CD4-positive, alpha-beta T cell treated with Interferon gamma for 1 hour (primary cell): ENCODE data around the gene CD1E.
"Not testable (repeated sequence)": the region's sequence is repeated elsewhere in the genome, so short reads cannot be mapped to it uniquely, and the experiment has no call there.

Experiments
- DNase-seq: peaks from one replicate; pipeline ENCODE4 v3.0.0-alpha.2; 2020

CD1E gene

DNA sequence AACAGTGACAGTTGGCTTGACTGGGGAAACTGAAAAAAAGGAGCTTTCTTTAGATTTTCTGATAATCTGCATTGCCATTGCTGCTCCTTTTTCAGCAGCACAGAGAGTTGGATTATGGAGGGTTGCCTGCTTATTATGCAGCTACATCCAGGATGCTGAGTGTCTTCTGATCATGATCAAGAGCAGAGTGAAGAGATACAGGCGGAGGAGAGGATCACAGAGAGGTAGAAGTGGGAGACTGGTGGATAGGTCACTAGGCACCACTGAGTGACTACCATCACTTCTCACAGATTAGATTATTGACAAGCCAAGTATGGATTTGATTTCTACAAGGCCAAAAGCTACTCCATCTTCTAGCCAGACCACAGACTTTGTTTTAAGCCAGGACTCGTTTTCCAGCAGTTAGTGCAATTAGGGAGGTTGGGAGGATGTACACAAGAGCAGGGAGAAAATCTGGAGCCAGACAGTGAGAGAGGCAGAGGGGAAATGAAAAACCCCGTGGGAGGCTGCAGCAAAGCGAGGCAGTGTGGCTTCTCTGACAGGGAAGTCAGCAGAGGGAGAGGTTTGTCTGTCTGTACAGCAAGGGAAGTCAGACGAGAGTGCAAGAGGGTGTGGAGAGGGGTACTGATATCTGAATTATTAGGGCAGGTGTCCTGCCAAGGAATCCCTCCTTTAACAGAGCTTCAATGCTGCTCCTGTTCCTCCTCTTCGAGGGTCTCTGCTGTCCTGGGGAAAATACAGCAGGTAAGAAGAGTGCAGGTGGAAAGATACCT is at the start of gene CD1E:
Gene CD1E, plus strand, starts transcription at position 592 of the 773 bp plus-strand sequence. Its CDS starts 95 bp downstream, at position 687.
- no peak for DNase-seq

DNA sequence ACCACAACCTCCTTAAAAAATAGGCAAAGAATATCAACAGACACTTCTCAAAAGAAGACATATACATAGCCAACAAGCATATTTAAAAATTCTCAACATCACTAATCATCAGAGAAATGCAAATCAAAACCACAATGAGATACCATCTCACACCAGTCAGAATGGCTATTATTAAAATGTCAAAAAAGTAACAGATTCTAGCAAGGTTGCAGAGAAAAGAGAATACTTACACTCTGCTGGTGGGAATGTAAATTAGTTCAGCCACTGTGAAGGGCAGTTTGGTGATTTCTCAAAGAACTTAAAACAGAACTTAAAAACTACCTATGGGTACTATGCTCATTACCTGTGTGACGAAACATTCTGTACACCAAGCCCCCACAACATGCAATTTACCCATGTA is 43.1 kb upstream of the CD1E start:
- DNase-seq: no peak

DNA sequence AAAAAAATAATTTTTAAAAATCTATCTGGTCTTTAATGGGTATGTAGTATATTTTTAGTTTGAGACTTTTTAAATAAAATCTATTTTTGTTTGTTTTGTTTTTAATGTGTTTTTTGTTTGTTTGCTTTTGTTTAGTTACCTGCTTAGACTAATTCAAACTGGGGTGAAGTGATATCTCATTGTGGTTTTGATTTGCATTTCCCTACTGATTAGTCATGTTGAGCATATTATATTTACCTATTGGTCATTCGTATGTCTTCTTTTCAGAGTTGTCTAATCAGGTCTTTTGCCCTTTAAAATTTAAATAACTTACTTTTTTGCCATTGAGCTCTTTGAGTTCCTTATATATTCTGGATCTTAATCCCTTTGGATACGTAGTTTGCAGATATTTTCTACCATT is 42.6 kb upstream of the CD1E start:
- no peak for DNase-seq

DNA sequence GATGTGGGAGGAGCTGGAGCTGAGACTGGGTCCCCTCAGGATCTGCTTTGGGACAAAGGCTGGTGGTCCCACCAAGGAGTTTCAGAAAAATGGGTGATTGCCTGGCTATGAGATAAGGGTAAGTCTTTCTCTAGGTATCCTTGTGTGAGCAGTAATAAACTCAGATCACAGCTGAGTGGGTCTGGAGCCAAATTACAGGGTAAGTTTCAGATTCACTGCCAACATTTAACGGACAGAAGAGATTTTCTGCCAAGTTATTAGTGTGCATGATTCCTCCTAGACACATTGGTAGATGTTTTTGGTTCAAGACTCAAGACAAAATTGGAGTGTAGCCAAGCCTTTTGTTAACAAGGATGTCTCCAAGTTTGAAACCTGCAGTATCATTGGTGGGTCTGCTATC is 29.8 kb upstream of the CD1E start:
- no peak for DNase-seq

DNA sequence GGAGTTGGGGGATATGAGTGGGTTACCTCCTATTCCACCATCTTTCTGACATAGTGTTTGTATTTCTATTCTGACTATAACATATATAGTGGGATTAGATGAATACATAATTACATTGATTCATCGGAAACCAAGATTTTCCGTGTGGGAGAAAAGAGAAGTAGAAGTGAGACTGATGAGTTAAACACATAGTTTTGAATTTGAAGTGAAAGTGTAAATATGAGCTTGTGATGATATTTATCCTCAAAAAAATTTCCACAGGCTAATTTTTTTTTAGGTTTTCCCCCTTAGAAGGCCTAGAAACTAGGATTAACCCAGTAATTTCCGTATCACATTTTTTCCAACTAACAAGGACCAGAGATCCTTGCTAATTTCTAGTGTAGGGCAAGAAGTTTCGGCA is 29.3 kb upstream of the CD1E start:
- no peak for DNase-seq

DNA sequence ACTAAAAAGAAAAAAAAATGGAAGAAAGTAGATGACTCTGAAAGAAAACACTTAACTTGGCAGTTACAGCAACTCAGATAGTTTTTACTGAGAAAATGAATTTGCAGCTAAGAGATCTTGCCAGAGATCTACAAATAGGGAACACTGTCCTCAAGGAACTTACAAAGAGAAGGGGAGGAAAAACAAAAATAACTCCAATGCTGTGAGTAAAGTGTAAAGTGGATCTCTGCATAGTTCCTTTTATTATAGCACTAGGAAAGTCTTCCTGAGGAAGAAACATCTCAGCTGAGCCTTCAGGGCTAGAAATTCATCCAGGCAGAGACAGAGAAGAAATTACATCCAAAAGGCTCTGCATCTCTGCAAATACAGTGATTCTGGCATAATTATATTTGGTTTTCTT is 26.2 kb upstream of the CD1E start:
- DNase-seq: no peak

DNA sequence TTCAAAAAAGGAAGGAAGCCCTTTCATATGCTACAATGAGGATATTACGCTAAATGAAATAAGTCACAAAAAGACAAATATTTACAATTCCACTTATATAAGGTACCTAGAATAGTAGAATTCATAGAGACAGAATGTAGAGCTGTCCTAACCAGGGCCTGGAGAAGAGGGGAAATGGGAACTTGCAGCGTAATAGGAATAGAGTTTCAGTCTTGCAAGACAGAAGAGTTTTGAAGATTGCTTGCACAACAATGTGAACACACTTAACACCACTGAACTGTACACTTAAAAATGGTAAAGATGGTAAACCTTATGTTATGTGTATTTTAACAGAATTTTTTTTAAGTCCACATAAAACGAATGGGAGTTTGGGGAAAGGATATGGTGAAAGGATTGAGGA is 25.3 kb upstream of the CD1E start:
- no peak for DNase-seq

DNA sequence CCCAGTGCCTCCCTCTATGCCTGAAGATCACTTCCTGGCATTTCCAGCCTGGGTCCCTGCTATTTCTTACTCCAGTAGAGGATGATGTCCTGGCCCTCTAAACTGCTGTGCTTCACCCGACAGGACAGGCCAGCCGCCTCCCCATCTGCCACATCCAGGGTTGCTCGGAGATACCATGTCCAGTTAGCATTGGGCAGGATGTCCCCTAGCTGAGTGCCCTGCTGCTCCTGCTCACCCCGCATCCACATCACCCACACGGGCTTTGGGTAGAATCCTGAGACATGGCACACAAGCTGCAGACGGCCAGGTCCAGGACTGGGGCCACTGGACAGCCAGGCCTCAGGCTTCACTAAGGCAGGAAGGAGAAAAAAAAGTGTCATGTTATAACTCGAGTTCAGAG is 24.4 kb upstream of the CD1E start:
- DNase-seq: no peak

DNA sequence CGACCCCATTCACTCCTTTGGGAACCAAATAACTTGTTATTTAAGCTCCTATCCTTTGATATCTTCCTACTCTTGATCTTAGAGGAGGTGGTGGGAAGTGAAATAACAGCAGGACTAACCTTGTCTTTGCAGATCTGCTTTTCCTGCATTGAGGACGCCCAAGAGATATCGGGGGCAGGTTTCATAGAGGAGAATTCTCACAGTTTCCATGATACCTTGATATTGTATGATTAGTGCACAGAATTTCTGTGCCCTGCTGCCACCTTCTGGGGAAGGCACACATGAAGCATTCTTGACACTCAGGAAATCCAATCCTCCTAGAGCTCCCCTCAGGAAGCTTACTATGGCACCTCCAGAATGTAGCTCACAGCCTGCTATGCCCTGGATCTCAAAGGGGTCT is 24.0 kb upstream of the CD1E start:
- peak; percentile 11 for DNase-seq

DNA sequence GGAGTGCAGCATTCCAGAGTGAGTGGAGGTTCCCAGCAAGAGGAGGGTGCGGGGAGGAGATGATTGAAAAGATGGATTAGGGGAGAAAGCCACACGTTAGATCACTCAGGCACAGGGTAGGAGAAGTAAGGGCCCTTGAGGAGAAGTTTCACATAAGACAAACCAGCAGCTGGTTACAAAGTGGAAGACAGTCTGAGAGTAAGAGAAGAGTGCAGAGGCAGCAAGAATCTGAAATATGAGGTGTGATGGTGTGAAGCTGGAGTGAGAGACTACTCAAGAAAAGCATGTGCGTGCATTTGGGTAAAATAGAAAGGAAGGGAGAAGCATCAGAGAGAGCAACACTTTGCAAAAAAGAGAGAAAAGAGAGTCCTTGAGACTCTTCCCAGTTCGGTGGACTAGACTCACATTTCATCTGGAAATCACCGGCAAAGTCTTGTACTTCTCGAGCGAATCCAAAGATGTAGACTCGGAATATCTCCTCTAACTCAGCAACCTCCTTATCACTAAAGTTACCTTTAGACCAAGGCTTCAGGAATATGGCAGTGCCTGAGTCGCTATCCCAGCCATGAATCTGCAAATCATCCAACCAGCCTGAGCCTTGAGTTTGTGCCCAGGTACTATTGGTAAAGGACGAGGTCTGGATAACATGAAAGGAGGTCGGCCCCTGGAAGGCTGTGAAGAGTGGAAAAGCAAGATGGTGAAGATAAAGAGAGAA is 23.1 kb upstream of the CD1E start:
- DNase-seq: no peak

DNA sequence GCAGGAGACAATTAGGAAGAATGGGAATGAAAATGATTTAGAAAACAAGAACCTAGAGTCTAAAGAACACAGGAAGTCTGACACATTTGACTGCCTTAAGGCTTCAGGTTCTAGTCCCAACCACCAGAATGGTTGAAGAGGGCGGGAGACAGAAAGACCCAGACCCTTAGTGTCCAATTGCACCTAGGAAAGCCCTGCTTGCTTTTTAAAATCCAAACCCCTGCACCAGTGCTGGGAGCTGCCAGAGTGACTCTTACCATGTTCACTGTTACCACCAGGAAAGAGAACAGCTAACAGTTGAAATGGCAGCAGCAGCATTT is 22.6 kb upstream of the CD1E start:
- DNase-seq: no peak

DNA sequence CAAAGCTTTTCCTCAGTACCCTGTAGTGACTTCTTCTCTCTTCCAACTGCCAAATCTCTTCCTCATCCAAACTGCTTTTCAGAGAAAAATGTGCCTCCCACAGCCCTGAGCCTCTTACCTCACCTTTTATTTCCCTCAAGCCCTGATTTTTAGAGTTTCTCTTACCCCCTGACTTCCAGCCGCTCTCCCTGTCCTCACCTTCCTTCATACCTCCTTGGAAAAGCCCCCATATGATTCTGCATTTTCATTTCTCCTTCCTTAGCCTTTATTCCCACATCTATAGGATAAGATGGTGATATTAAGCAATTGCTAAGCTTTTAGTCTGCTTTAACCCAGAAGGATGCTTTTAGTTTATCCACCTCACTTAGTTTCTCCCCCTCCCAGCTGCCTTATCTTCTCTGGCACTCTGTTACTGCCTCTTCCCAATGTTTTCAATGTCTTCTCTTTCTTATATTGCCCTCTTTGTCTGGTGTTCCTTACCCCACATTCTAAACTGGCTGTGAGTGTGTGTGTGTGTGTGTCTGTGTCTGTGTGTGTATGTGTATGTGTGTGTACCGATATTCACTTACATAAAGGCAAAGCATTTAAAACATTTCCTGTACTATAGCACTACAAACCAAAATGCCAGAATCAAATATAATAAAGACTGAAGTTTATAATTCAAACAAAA is 22.1 kb upstream of the CD1E start, which contains the start of gene CD1B:
Gene CD1B, minus strand, starts transcription at position 51 of the 670 bp plus-strand sequence. CDS start 108 bp downstream, outside the sequence.
- no peak for DNase-seq

DNA sequence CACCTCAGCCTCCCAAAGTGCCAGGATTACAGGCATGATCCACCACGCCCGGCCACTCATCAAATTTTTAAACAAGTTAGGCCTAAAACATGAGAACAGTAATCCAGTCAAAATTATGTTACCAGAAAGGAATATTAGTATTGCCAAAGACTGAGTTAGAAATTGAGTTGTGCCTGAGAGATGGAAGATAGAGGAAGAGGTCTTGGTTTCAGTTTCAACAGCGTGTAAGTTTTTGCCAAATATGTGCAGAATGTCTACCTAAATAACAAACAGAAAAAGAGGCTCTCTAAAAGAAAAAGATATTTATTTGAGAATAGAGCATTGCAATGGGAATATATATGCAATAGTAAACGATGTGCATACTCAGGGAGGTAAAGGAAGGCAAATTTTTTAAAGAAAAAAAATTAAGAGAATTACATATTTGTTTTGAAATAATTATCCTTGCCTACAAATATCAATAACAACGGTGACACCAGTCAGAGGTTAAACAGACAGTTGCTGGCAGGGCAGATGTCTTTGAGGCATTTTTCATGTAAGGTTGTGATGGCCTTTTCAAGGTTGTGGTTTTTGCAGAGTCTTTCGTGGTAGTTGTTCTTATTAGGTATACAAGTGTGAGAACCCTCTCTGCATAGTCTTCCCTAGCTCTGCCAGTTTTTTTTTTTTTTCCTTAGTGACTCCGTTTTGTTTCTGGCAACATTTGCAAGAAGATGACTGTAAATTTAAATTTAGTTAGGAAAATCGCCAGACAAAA is 20.1 kb upstream of the CD1E start:
- DNase-seq: no peak

DNA sequence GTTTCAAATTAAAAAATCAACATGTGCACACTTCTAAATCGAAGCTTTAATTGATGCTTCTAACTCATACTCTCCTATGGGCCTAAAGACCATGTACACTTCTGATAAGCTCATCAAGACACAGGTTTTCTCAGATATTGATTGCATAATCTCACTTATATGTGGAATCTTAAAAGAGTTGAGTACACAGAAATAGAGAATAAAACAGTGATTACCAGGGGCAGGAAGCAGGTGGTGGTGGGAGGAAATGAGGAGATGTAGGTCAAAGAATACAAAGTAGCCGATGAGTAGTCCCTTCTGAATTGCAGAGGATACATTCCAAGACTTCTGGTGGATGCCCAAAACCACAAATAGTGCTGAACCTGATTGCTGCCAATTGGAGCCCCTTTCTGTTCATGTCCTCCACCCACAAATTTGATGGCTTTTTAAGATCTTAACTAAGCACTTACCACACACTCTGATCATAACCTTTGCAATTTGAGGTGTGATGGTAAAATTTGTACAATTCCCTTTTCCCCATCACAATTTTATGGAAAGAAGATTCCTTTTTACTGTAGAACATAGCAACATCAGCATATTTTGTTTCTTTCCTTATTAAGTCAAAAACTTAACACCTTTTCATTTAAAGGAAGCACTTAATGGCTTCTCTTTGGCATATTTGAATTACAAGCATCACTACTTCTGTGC is 19.0 kb upstream of the CD1E start:
- DNase-seq: no peak

DNA sequence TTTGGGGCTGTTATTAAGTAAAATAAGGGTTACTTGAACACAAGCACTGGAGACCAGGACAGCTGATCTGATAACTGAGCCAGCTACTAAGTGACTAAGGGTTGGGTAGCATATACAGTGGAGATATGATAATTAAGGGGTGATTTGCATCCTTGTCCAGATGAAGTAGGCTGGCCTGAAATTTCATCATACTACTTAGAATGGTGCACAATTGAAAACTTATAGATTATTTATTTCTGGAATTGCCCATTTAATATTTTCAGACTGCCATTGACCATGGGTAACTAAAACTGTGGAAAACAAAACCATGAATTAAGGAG is 18.5 kb upstream of the CD1E start:
- no peak for DNase-seq

DNA sequence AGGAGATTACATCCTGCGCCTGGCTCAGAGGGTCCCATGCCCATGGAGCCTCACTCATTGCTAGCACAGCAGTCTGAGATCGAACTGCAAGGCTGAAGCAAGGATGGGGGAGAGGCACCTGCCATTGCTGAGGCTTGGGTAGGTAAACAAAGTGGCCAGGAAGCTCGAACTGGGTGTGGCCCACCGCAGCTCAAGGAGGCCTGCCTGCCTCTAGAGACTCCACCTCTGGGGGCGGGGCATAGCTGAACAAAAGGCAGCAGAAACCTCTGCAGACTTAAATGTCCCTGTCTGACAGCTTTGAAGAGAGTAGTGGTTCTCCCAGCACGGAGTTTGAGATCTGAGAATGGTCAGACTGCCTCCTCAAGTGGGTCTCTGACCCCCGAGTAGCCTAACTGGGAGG is 17.3 kb upstream of the CD1E start:
- not testable (repeated sequence) for DNase-seq

DNA sequence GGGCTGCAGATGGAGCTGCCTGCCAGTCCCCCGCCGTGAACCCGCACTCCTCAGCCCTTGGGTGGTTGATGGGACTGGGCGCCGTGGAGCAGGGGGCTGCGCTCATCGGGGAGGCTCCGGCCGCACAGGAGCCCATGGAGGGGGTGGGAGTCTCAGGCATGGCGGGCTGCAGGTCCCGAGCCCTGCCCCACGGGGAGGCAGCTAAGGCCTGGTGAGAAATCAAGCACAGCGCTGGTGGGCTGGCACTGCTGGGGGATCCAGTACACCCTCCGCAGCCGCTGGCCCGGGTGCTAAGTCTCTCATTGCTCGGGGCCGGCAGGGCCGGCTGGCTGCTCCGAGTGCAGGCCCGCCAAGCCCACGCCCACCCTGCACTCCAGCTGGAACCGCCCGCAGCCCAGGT is 4.7 kb upstream of the CD1E start:
- not testable (repeated sequence) for DNase-seq

DNA sequence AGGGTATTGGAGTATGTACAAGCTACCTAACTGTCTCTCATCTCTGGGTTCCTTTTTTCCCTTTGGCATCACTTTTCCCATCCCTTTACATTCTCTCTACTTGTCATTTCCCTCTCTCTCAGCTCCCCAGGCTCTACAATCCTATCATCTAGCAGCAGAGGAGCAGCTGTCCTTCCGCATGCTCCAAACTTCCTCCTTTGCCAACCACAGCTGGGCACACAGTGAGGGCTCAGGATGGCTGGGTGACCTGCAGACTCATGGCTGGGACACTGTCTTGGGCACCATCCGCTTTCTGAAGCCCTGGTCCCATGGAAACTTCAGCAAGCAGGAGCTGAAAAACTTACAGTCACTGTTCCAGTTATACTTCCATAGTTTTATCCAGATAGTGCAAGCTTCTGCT is 561 bp downstream of the CD1E start:
- DNase-seq: peak; percentile 7

DNA sequence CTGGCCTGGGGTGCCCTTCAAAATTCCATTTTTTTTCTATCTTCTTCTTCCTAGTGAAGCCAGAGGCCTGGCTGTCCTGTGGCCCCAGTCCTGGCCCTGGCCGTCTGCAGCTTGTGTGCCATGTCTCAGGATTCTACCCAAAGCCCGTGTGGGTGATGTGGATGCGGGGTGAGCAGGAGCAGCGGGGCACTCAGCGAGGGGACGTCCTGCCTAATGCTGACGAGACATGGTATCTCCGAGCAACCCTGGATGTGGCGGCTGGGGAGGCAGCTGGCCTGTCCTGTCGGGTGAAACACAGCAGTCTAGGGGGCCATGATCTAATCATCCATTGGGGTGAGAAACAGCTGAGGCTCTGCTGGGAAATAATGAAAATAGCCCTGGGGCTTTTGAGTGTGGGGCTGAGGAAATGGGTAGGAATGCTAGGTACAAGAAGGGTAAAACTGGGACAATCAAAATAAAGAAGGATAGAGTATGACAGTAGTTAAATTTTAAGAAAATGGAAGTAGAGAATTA is 2.1 kb downstream of the CD1E start:
- no peak for DNase-seq

DNA sequence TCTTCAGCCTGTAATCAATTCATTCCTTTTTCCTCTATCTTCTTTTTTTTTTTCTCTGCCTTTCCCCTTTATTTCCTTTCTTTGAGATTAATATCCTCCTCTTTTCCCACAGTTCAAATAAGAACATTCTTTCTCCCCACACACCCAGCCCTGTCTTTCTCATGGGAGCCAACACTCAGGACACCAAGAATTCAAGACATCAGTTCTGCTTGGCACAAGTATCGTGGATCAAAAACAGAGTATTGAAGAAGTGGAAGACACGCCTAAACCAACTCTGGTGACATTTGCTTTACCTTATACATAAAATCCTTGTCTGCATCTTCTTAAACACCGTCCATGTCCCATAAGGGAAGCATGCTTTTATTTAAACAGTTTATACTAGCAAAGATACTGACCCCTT is 2.9 kb downstream of the CD1E start:
- no peak for DNase-seq

DNA sequence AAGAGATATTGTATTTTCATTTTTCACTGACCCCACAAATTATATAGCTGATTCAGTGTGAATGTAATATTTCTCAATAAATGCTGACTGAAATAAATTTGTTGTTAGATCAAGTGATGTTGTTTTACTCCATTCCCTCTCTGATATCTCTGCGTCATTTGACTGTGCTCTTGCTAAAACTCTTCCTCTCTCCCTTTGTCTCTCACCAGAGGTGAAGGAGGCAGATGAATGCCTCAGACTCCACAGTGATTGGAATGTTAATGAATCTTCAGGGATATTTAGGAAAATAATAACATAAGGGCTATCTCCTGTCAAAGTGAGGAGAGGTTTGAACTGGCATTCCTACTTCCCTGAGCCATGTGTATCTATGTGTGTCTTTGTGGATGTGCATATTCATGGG is 3.7 kb downstream of the CD1E start:
- no peak for DNase-seq

DNA sequence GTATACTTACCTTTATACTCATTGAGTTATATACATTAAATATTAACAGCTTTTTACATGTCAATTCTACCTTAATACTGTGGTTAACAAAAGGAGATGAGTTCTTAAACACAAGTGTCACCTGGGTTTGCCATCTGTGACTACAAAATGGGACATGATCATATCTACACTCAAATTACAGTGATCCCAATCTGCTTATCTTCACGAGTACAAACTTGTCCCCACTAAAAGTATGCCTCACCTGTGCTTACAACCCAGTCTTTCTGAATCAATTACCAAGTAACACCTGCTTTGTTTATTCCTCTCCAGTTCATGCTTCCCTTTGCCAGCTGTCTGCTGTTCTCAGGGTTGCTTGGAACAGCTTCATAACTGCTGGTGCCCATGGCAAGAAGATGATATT is 8.8 kb downstream of the CD1E start:
- DNase-seq: no peak

DNA sequence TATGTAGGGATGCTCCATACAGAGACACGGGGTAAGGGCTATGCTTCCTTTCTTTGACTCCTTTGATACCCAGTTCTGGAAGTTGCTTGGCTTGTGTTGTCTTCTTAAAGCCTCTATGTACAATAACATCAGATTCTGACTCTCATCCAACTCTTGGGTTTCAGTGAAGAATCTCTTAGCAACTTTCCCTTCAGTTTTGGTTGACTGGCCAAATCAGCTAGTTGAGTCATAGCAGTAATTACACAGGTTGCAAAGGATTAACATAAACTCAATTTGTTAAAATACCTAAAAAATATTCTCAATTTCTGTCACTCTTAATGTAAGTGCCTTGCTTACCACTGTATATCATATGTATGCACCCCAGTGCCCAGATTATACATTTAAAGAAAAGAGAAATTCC is 9.2 kb downstream of the CD1E start:
- DNase-seq: no peak
